CD4-positive, alpha-beta T cell treated with Interleukin-17A for 4 hours (primary cell): ENCODE results near the gene TRAIP.
"Not testable (repeated sequence)": the region's sequence is repeated elsewhere in the genome, so short reads cannot be mapped to it uniquely, and the experiment has no call there.

ENCODE experiments used
- DNase-seq: peaks from one replicate; pipeline ENCODE4 v3.0.0-alpha.2; 2020; ENCODE audit warnings: mixed read lengths

TRAIP gene

GRCh38 chr3:49872801-49873281, 16.5 kb upstream of the TRAIP start:
- peak; percentile 18 for DNase-seq

- DNase-seq: no peak
These were observed 15.3 kb upstream of the TRAIP start for GRCh38 chr3:49871531-49872153.

- peak; percentile 47 for DNase-seq
These were observed 13.3 kb upstream of the TRAIP start, which contains the start of gene CAMKV for GRCh38 chr3:49869525-49870126. Gene CAMKV, minus strand, starts transcription at chr3:49869906. Its CDS starts 7,518 bp downstream, at chr3:49862388.

- no peak for DNase-seq
These were observed 12.6 kb upstream of the TRAIP start for GRCh38 chr3:49868862-49869466.

- peak; percentile 17 for DNase-seq
These were observed 11.5 kb upstream of the TRAIP start for GRCh38 chr3:49867871-49868321.

DNA sequence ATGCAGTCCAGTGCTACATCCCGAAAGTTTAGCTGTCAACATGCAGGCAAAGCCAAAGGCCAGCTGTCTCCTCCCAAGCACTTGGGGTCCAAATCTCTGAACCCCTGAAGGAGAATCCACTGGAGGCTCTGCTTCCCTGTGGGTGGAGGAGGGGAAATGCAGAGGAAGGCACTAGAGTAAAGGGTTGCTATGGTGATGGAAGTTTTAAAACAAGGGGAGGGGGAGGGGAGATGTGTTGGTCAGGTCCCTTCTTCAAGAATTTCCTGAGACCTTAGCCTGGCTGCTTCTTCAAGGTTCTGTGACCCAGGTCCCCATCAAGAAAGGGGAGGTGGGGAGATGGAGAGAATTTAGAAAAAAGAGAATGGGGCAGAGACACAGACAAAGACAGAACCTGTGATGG, 11.0 kb upstream of the TRAIP start:
- no peak for DNase-seq

DNA sequence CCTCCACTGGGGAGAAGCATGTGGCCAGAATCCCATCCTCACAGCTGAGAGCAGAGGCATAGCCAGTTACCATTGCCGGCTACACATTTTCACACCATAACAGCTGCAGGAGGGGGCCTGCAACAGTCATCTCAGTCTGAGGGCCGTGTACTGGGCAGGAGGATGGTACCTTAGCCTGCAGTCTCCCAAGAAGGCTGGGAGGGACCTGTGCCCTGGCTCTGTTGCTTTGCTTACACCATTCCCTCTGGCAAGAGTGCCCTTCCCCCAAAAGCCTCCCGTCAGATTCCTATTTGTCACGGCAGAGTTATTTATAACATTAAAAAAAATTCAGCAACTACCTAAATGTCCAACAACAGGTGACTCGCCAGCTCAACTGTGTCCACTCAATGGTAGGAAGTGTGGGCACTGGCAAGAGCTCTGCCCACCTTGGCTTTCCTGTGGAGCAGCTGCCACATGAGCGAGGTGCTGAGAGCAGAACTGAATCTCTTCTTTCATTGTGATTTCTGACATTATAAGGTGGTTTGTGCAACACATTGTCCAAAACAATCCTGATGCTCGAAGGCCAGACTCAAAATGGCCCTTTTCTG, 8.9 kb upstream of the TRAIP start:
- DNase-seq: no peak

- DNase-seq: no peak
These were observed 8.1 kb upstream of the TRAIP start for GRCh38 chr3:49864505-49864904.

DNA sequence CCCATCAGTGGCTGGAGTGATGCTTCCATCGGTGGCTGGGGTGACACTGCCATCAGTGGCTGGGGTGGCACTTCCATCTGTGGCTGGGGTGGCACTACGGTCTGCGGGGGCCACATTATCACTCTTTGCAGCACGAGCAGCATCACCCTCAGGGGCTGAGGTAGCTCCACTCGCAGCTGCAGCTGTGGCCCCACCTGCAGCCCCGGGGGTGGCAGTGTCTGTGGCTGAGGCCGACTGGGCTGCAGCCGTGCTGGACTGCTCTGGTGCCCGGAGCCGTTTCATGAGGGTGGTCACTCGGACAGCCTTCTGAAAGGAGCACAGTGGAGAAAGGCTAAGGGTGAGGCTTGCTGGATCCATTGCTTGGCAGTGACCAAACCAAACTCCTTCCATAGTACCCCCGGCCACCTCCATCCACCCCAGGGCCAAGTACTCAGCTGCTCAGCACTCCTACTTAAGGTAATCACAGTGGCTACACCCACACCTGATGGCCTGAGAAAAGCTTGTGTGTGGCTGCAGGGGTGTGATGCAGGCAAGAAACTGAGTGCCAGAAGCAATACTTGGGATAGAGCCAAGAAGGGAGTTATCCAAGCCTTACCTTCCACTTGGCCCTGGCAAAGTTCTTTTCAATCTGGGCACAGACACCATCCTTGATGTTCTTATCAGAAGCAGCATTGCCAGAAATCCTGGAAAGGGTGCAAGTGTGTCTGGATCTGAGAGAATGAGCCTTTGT, 3.4 kb upstream of the TRAIP start:
- no peak for DNase-seq

- no peak for DNase-seq
These were observed 702 bp downstream of the TRAIP start for GRCh38 chr3:49855662-49856061.

- DNase-seq: no peak
These were observed 10.7 kb downstream of the TRAIP start for GRCh38 chr3:49845694-49846093.

- no peak for DNase-seq
These were observed 11.7 kb downstream of the TRAIP start for GRCh38 chr3:49844464-49845183.

- no peak for DNase-seq
These were observed 13.4 kb downstream of the TRAIP start for GRCh38 chr3:49842843-49843517.

DNA sequence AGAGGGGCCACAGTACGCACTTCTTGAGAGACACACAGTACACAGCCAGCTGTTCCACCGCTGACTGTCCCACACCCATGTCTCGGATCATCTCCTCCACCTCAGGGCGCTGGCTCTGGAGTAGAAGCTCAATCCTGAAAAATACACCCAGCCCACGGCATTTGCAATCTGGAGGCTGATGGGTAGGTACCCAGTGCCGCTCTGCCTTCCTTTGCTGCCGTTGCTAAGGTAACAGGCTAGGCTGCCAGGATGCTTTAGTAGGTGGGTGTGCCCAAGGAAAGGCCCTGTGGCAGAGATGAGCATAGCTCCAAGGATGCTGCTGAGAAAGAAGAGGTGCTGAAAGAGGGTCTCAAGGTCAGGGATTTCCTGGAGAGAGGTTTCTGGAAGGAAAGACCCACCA, 14.6 kb downstream of the TRAIP start:
- DNase-seq: no peak

DNA sequence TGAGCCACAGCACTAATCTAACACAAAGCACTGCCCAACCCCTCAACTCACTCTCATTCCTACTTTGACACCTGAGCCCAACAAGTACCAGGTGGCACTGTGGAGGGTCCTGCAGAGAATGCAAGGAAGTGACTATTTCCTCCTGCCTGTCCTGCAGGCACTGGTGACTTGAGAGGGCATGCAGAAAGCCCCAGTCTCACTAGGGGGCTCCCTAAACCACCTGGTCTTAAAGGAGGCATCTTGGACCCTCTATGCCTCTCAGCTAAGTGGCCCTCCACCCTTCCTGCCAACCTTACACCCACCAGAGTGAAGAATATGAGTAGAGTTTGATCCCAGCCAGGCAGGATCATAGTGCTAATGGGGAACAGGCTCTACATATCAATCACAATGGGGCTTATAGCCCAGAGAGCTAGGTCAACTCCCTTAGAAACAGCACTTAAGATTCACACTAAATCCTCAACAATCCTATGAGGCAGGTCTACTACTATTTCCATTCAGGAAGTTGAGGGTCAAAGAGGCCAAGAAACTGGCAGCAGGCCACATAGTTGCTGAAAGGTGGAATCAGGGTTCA, 15.2 kb downstream of the TRAIP start:
- DNase-seq: peak; percentile 17

DNA sequence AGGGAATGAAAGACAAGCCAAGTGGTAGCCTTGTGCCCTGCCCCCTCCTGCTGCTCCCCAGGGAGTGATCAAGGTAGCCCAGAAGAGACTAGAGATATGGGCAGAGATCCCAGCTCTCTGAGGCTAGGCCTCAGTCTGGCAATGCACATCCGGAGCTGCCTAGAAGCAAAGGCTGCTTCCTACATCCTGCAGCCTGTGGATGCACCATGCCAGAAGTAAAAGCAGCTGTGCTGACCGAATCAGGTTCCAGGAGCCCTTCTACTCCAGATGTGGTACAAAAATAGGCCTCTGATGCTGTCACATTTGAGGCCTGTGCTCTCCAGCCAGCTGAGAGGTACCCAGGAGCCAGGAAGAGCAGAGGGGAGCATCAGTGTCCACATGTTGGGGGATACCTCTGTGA, 16.0 kb downstream of the TRAIP start:
- no peak for DNase-seq

- DNase-seq: peak; percentile 88
These were observed 17.1 kb downstream of the TRAIP start for GRCh38 chr3:49839193-49839809.

- no peak for DNase-seq
These were observed 25.0 kb downstream of the TRAIP start for GRCh38 chr3:49831341-49831740.

GRCh38 chr3:49826016-49826415, 30.3 kb downstream of the TRAIP start:
- no peak for DNase-seq

DNA sequence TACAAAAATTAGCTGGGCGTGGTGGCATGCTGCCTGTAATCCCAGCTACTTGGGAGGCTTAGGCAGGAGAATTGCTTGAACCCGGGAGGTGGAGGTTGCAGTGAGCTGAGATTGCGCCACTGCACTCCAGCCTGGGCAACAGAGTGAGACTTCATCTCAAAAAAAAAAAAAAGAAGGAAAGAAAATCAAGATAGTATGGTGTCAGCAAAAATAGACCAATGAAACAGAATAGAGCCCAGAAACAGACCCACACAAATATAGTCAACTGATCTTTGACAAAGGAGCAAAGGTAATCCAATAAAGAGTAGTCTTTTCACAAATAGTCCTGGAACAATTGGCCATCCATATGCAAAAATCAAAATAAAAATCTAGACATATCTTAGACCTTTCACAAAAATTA, 33.2 kb downstream of the TRAIP start:
- not testable (repeated sequence) for DNase-seq
